HFFc6 (cell line): ENCODE data around the gene TEX28. TPM values are rescaled to one million over a fixed set of nuclear protein-coding genes. Genes with fewer than 3 reads are reported as not detected.

Source experiments
- DNase-seq: peaks from one replicate; pipeline ENCODE4 v3.0.0-alpha.2; 2018
- H3K27ac Mint-ChIP-seq: 2 replicates; pipeline ENCODE4 v1.8.0; 2020; ENCODE audit warnings: mild to moderate bottlenecking, mixed read lengths
- H3K27me3 Mint-ChIP-seq: 2 replicates; pipeline ENCODE4 v1.8.0; 2021; ENCODE audit warnings: mild to moderate bottlenecking, moderate library complexity, mixed read lengths; ENCODE audit not compliant: insufficient read depth
- H3K36me3 Mint-ChIP-seq: 2 replicates; pipeline ENCODE4 v1.8.0; 2021; ENCODE audit warnings: low read depth, mixed read lengths
- H3K4me1 Mint-ChIP-seq: 2 replicates; pipeline ENCODE4 v1.8.0; 2020; ENCODE audit warnings: low read depth, mixed read lengths
- H3K4me3 Mint-ChIP-seq: 2 replicates; pipeline ENCODE4 v1.8.0; 2020; ENCODE audit warnings: mild to moderate bottlenecking, moderate library complexity, mixed read lengths
- H3K9me3 Mint-ChIP-seq: 2 replicates; pipeline ENCODE4 v1.8.0; 2020; ENCODE audit warnings: mild to moderate bottlenecking, mixed read lengths
- CTCF ChIP-seq: fragments of 200-600 bp; sonication (generic); IDR thresholded peaks from 2 replicates; pipeline ENCODE4 v1.5.0; 2021; ENCODE audit warnings: antibody characterized with exemption, mild to moderate bottlenecking
- total RNA-seq, 6 experiments: library from RNA; stranded (reverse); fragmentation: NEBNext Ultra II Directional; extraction: Animal tissue kit (Norgen Biotek cat#: 25700); gene quantifications; 2 replicates in 1 of 6; 3 replicates in 5 of 6; pipeline ENCODE4 v1.2.3, GENCODE V29; 2021

TEX28 gene
- total RNA-seq, 6 experiments from 2014 or later: not detected

DNA sequence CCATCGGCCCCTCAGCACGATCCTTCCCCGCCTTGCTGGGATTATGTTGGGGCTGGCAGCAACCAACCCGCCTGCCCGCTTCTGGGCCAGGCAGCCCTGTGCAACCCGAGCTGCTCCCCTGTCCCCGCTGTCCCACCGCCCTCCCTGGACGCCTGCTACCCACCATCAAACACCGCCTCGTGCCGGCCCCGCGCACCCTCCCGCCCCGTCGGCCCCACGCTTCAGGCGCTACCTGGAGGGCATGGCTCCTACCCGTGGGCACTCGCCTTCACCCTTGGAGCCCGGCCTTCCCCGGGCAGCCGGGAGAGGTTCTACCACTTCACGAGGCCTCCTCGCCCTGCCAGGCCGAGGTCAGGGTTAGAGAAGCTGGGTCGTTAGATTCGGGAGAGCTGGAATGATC, 37.6 kb upstream of the TEX28 start:
- DNase-seq: no peak
- no peak overlapping the region for H3K4me3 Mint-ChIP-seq
- H3K27ac Mint-ChIP-seq: no peak overlapping the region
- no peaks in the 10 kb centered on the region for H3K9me3 Mint-ChIP-seq
- H3K4me1 Mint-ChIP-seq: peaks cover 22% of the 10 kb centered on the region
- H3K36me3 Mint-ChIP-seq: no peaks in the 10 kb centered on the region
- no peak for TF ChIP-seq CTCF
- H3K27me3 Mint-ChIP-seq: peaks cover 9% of the 10 kb centered on the region; the same call in 1 of the 2 replicates

GRCh38 chrX:154329294-154329693, 34.4 kb upstream of the TEX28 start:
- TF ChIP-seq CTCF: no peak
- H3K36me3 Mint-ChIP-seq: no peaks in the 10 kb centered on the region
- H3K4me1 Mint-ChIP-seq: peaks cover 33% of the 10 kb centered on the region
- H3K9me3 Mint-ChIP-seq: no peaks in the 10 kb centered on the region
- peaks cover 22% of the 10 kb centered on the region for H3K27me3 Mint-ChIP-seq
- no peak overlapping the region for H3K27ac Mint-ChIP-seq
- no peak for DNase-seq
- no peak overlapping the region for H3K4me3 Mint-ChIP-seq

DNA sequence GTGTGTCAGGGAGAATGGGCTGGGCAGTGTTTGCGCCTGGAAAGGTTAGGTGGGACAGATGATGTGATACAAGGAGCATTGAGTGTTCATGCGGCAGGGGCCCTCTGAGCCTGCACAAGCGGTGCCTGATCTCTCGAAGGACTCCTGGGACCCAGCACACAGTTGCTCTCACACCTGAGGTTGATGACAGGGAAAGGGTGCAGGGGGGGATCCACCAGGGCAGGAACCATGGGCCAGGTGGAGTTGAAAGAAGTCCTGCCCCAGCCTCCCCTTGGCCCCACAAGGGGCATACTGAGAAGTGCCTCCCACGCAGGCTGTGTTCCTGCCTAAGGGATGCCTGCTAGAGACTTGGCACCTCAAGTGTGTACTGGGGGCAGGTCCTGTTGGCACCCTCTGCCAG, 33.7 kb upstream of the TEX28 start:
- no peak for DNase-seq
- no peak for TF ChIP-seq CTCF
- Mint-ChIP-seq H3K4me1 (peaks cover 27% of the 10 kb centered on the region), H3K9me3 (no peaks in the 10 kb centered on the region), H3K4me3 (no peak overlapping the region), H3K36me3 (no peaks in the 10 kb centered on the region), H3K27ac (no peak overlapping the region), H3K27me3 (peaks cover 22% of the 10 kb centered on the region)

- H3K4me1 Mint-ChIP-seq: peaks cover 26% of the 10 kb centered on the region
- TF ChIP-seq CTCF: no peak
- H3K27me3 Mint-ChIP-seq: peaks cover 22% of the 10 kb centered on the region
- H3K27ac Mint-ChIP-seq: no peak overlapping the region
- H3K4me3 Mint-ChIP-seq: no peak overlapping the region; the same call in 1 of the 2 replicates
- DNase-seq: peak; percentile 26
- H3K9me3 Mint-ChIP-seq: no peaks in the 10 kb centered on the region
- no peaks in the 10 kb centered on the region for H3K36me3 Mint-ChIP-seq
These were observed 32.3 kb upstream of the TEX28 start for GRCh38 chrX:154327038-154327820.

DNA sequence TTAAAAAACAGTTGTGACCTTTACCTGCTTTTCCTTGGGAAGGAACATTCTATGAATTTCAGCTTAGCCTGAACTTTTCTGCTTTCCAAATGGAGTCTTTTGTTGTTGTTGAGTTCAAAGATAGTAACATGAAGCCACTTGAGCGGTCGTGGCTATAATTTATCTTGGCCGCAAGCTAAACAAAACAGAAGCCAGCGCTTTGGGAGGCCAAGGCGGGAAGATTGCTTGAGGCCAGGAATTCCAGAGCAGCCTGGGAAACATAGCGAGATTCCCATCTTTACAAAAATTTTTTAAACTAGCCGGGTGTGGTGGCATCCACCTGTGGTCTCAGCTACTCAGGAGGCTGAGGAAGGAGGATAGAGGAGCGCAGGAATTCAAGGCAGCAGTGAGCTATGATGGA, 30.6 kb upstream of the TEX28 start:
- no peak overlapping the region for H3K27ac Mint-ChIP-seq
- peaks cover 26% of the 10 kb centered on the region for H3K4me1 Mint-ChIP-seq
- no peaks in the 10 kb centered on the region for H3K9me3 Mint-ChIP-seq
- DNase-seq: no peak
- H3K27me3 Mint-ChIP-seq: peaks cover 29% of the 10 kb centered on the region
- TF ChIP-seq CTCF: no peak
- H3K4me3 Mint-ChIP-seq: no peak overlapping the region
- no peaks in the 10 kb centered on the region for H3K36me3 Mint-ChIP-seq
